GM18502 (cell line): Measurements from ENCODE around the gene ARHGAP12.

Experiments
- ATAC-seq: cut with Tn5 transposase; IDR thresholded peaks from one replicate; pipeline ENCODE4 v1.9.1; 2021; ENCODE audit warnings: mild to moderate bottlenecking; ENCODE audit not compliant: unreplicated experiment, poor library complexity

ARHGAP12 gene

GRCh38 chr10:31952066-31952465 lies 23.4 kb upstream of the ARHGAP12 start:
- ATAC-seq: no peak

GRCh38 chr10:31949266-31949665 lies 20.6 kb upstream of the ARHGAP12 start:
- ATAC-seq: no peak

- no peak for ATAC-seq
These were observed 19.4 kb upstream of the ARHGAP12 start for GRCh38 chr10:31948021-31948420.

GRCh38 chr10:31947144-31947926 lies 18.7 kb upstream of the ARHGAP12 start:
- no peak for ATAC-seq

GRCh38 chr10:31945392-31945791 lies 16.8 kb upstream of the ARHGAP12 start:
- ATAC-seq: no peak

GRCh38 chr10:31944071-31944433 lies 15.4 kb upstream of the ARHGAP12 start:
- ATAC-seq: no peak

- no peak for ATAC-seq
These were observed 14.3 kb upstream of the ARHGAP12 start for GRCh38 chr10:31942892-31943291.

GRCh38 chr10:31942435-31942834 lies 13.8 kb upstream of the ARHGAP12 start:
- ATAC-seq: no peak

GRCh38 chr10:31940839-31941653 lies 12.4 kb upstream of the ARHGAP12 start:
- no peak for ATAC-seq

GRCh38 chr10:31939797-31940708 lies 11.4 kb upstream of the ARHGAP12 start:
- ATAC-seq: no peak

GRCh38 chr10:31937371-31937770 lies 8.7 kb upstream of the ARHGAP12 start:
- ATAC-seq: no peak

GRCh38 chr10:31936933-31937332 lies 8.3 kb upstream of the ARHGAP12 start:
- no peak for ATAC-seq

- ATAC-seq: no peak
These were observed 7.5 kb upstream of the ARHGAP12 start for GRCh38 chr10:31936086-31936485.

GRCh38 chr10:31935678-31936077 lies 7.0 kb upstream of the ARHGAP12 start:
- ATAC-seq: no peak

GRCh38 chr10:31932838-31933237 lies 4.2 kb upstream of the ARHGAP12 start:
- ATAC-seq: no peak

- no peak for ATAC-seq
These were observed 2.2 kb upstream of the ARHGAP12 start for GRCh38 chr10:31930856-31931255.

- ATAC-seq: no peak
These were observed 1.6 kb upstream of the ARHGAP12 start for GRCh38 chr10:31930023-31930751.

GRCh38 chr10:31929261-31930022 lies 811 bp upstream of the ARHGAP12 start:
- ATAC-seq: peak; percentile 21

GRCh38 chr10:31927884-31928548 lies 615 bp downstream of the ARHGAP12 start:
- ATAC-seq: peak; percentile 45
